H1 (cell line): ENCODE results near the gene ZNF423. TPM values are rescaled to one million over a fixed set of nuclear protein-coding genes. Genes with fewer than 3 reads are reported as not detected.
A peak's percentile ranks its signal among the peaks of the same experiment; 100 is the strongest.

Source experiments
- CTCF ChIA-PET: fragments of 300-600 bp; sonication (Branson Sonifier 250); formaldehyde crosslinking; loops from one replicate; lab custom pipeline; 2021; ENCODE audit not compliant: partially characterized antibody; lab: Charles Lee
- POLR2A ChIA-PET: fragments of 300-600 bp; sonication (Branson Sonifier 250); formaldehyde crosslinking; loops from one replicate; lab custom pipeline; 2021; ENCODE audit warnings: inconsistent platforms; ENCODE audit not compliant: partially characterized antibody; lab: Charles Lee
- DNase-seq, 2 experiments: peaks; one replicate each; pipeline versions ENCODE4 v3.0.0 to v3.0.0-alpha.2; 2010 to 2022; ENCODE audit warnings: low spot score in 2 of 2, low read depth in 1 of 2, mixed read lengths in 1 of 2
- FAIRE-seq: peaks from 2 replicates; lab custom pipeline; 2011; peaks lifted over from hg19 to GRCh38; lab: Jason Lieb, UNC
- H2AFZ ChIP-seq: 2 replicates; pipeline ENCODE4 v1.8.1; 2012; ENCODE audit warnings: low read length, inconsistent platforms
- H2AK5ac ChIP-seq: 2 replicates; pipeline ENCODE4 v1.6.1; 2013; ENCODE audit warnings: low read depth, low read length
- H2BK120ac ChIP-seq: replicated peaks from 2 replicates; pipeline ENCODE3; 2013; ENCODE audit warnings: low read depth, low read length, inconsistent platforms
- H2BK12ac ChIP-seq: 2 replicates; pipeline ENCODE4 v1.6.1; 2013; ENCODE audit warnings: low read depth, low read length
- H2BK15ac ChIP-seq: 2 replicates; pipeline ENCODE4 v1.6.1; 2013; ENCODE audit warnings: low read length
- H2BK20ac ChIP-seq: 2 replicates; pipeline ENCODE4 v1.6.1; 2013; ENCODE audit warnings: low read length
- H2BK5ac ChIP-seq: 2 replicates; pipeline ENCODE4 v1.6.1; 2013; ENCODE audit warnings: low read depth, low read length
- H3K14ac ChIP-seq: 2 replicates; pipeline ENCODE4 v1.6.1; 2013; ENCODE audit warnings: inconsistent platforms; ENCODE audit not compliant: insufficient read length
- H3K18ac ChIP-seq: 2 replicates; pipeline ENCODE4 v1.6.1; 2013; ENCODE audit warnings: low read length; ENCODE audit errors: extremely low read depth
- H3K23ac ChIP-seq: 2 replicates; pipeline ENCODE4 v1.6.1; 2013; ENCODE audit warnings: inconsistent platforms; ENCODE audit not compliant: insufficient read length
- H3K23me2 ChIP-seq: 2 replicates; pipeline ENCODE4 v1.6.1; 2013; ENCODE audit warnings: low read depth, low read length
- H3K27ac ChIP-seq: 2 replicates; pipeline ENCODE4 v1.6.1; 2011; ENCODE audit warnings: low read depth, low read length, inconsistent platforms
- H3K27me3 ChIP-seq, 4 experiments: replicated peaks in 1 of 4; 1 replicate in 1 of 4; 2 replicates in 3 of 4; pipeline versions ENCODE4 v1.6.1 to v1.8.1; 2011 to 2013; ENCODE audit warnings: low read length in 3 of 4, mild to moderate bottlenecking in 3 of 4, inconsistent platforms in 2 of 4, mixed read lengths in 2 of 4, moderate library complexity in 1 of 4; ENCODE audit not compliant: control insufficient read depth in 3 of 4, insufficient read depth in 3 of 4; ENCODE audit errors: extremely low read depth in 1 of 4
- H3K36me3 ChIP-seq, 4 experiments: 2 replicates each; pipeline versions ENCODE4 v1.6.1 to v1.8.1; 2011 to 2013; ENCODE audit warnings: mild to moderate bottlenecking in 4 of 4, low read length in 3 of 4, moderate library complexity in 2 of 4, control low read depth in 1 of 4, inconsistent platforms in 1 of 4; ENCODE audit not compliant: insufficient read depth in 4 of 4, control insufficient read depth in 2 of 4
- H3K4ac ChIP-seq: replicated peaks from 2 replicates; pipeline ENCODE3; 2013; ENCODE audit warnings: low read length, low read depth, mixed read lengths, inconsistent platforms; ENCODE audit not compliant: insufficient read length
- H3K4me1 ChIP-seq, 4 experiments: replicated peaks in 1 of 4; 1 replicate in 1 of 4; 2 replicates in 3 of 4; pipeline versions ENCODE4 v1.6.1 to v1.8.1; 2011 to 2013; ENCODE audit warnings: low read length in 3 of 4, inconsistent platforms in 2 of 4, mixed read lengths in 1 of 4; ENCODE audit not compliant: insufficient read depth in 4 of 4, control insufficient read depth in 3 of 4
- H3K4me2 ChIP-seq, 2 experiments: 2 replicates each; pipeline versions ENCODE4 v1.6.1 to v1.8.1; 2011 to 2013; ENCODE audit warnings: low read depth in 2 of 2, low read length in 2 of 2, control low read depth in 1 of 2, inconsistent platforms in 1 of 2, mild to moderate bottlenecking in 1 of 2; ENCODE audit not compliant: insufficient read depth in 1 of 2
- H3K4me3 ChIP-seq, 4 experiments: fragments of 200-600, 300-600 bp in 1 of 4; sonication (generic), shearing (Covaris generic), sonication (Bioruptor Twin) in 1 of 4; 2 replicates each; pipeline versions ENCODE4 v1.5.1 to v1.8.1; 2011 to 2016; ENCODE audit warnings: low read length in 4 of 4, low read depth in 3 of 4, control low read depth in 2 of 4, inconsistent platforms in 2 of 4, mild to moderate bottlenecking in 2 of 4, mixed read lengths in 1 of 4, moderate library complexity in 1 of 4; ENCODE audit not compliant: insufficient read depth in 2 of 4; ENCODE audit errors: extremely low read depth in 1 of 4
- H3K56ac ChIP-seq: replicated peaks from 2 replicates; pipeline ENCODE3; 2013; ENCODE audit warnings: low read depth, mild to moderate bottlenecking, mixed read lengths, low read length, inconsistent platforms; ENCODE audit not compliant: insufficient read length
- H3K79me1 ChIP-seq: 2 replicates; pipeline ENCODE4 v1.6.1; 2013; ENCODE audit warnings: low read depth, low read length, control low read depth
- H3K79me2 ChIP-seq, 2 experiments: 2 replicates each; pipeline versions ENCODE4 v1.6.1 to v1.8.1; 2012 to 2013; ENCODE audit warnings: low read length in 2 of 2, mild to moderate bottlenecking in 2 of 2, inconsistent platforms in 1 of 2; ENCODE audit not compliant: insufficient read depth in 2 of 2, control insufficient read depth in 1 of 2
- H3K9ac ChIP-seq, 4 experiments: replicated peaks in 1 of 4; 1 replicate in 1 of 4; 2 replicates in 3 of 4; pipeline versions ENCODE4 v1.6.1 to v1.8.1; 2011 to 2013; ENCODE audit warnings: low read depth in 3 of 4, low read length in 3 of 4, control low read depth in 2 of 4, mild to moderate bottlenecking in 2 of 4, moderate library complexity in 2 of 4, inconsistent platforms in 1 of 4; ENCODE audit errors: extremely low read depth in 1 of 4
- H3K9me3 ChIP-seq, 2 experiments: 2 replicates each; pipeline versions ENCODE4 v1.6.1 to v1.8.1; 2012 to 2013; ENCODE audit warnings: mild to moderate bottlenecking in 2 of 2, moderate library complexity in 2 of 2, control low read depth in 1 of 2, inconsistent platforms in 1 of 2, low read depth in 1 of 2, low read length in 1 of 2, mixed read lengths in 1 of 2; ENCODE audit not compliant: insufficient read depth in 2 of 2
- H4K20me1 ChIP-seq, 2 experiments: replicated peaks in 1 of 2; 2 replicates each; pipeline versions ENCODE3 to v1.8.1; 2011 to 2013; ENCODE audit warnings: inconsistent platforms in 2 of 2, low read length in 2 of 2, mild to moderate bottlenecking in 1 of 2; ENCODE audit not compliant: insufficient read depth in 2 of 2, control insufficient read depth in 1 of 2
- H4K5ac ChIP-seq: 2 replicates; pipeline ENCODE4 v1.6.1; 2013; ENCODE audit warnings: low read length, low read depth, mixed read lengths, inconsistent platforms; ENCODE audit not compliant: insufficient read length
- H4K8ac ChIP-seq: 2 replicates; pipeline ENCODE4 v1.8.0; 2013; ENCODE audit warnings: mild to moderate bottlenecking, moderate library complexity, low read length, inconsistent platforms; ENCODE audit not compliant: insufficient read depth; ENCODE audit errors: extremely low read depth
- H4K91ac ChIP-seq: replicated peaks from 2 replicates; pipeline ENCODE3; 2013; ENCODE audit warnings: low read length, mixed read lengths, inconsistent platforms; ENCODE audit not compliant: insufficient read length
- BACH1 ChIP-seq: IDR thresholded peaks from 2 replicates; pipeline ENCODE4 v1.6.1; 2012; ENCODE audit warnings: low read length, improper control_type of control experiment
- E2F6 ChIP-seq: IDR thresholded peaks from 2 replicates; pipeline ENCODE4 v1.6.1; 2012; ENCODE audit warnings: inconsistent platforms
- POU5F1 ChIP-seq: IDR thresholded peaks from 2 replicates; pipeline ENCODE4 v1.6.1; 2011; ENCODE audit warnings: low read depth, mild to moderate bottlenecking, low read length, moderate library complexity
- SIX5 ChIP-seq: IDR thresholded peaks from 2 replicates; pipeline ENCODE4 v1.6.1; 2011; ENCODE audit warnings: mild to moderate bottlenecking, low read depth, low read length
- USF2 ChIP-seq: IDR thresholded peaks from 2 replicates; pipeline ENCODE4 v1.6.1; 2011; ENCODE audit warnings: low read length, improper control_type of control experiment
- ZNF274 ChIP-seq: IDR thresholded peaks from 2 replicates; pipeline ENCODE4 v1.7.0; 2012; ENCODE audit warnings: low read length, borderline replicate concordance; ENCODE audit errors: extremely low read depth
- WGBS, 2 experiments: shearing (Covaris generic) in 1 of 2; methylation state at CpG; one replicate each; pipeline versions ENCODE4 v1.1.6 to v1.1.7; 2013 to 2015; ENCODE audit warnings: low lambda C conversion rate in 2 of 2, mixed read lengths in 2 of 2, inconsistent platforms in 1 of 2, low coverage in 1 of 2, missing lambda C conversion rate in 1 of 2; ENCODE audit not compliant: insufficient replicate concordance in 2 of 2, insufficient coverage in 1 of 2, insufficient read length in 1 of 2; ENCODE audit errors: extremely low coverage in 1 of 2, missing lambda C conversion rate in 1 of 2; 5-methylcytosine and 5-hydroxymethylcytosine counted together
- polyA plus RNA-seq, 7 experiments: library from polyadenylated mRNA; depleted of rRNA in 3 of 7; stranded (reverse) in 5 of 7; unstranded in 2 of 7; fragments of >200 nt in 5 of 7; fragments of 200-250 nt in 2 of 7; gene quantifications; 1 replicate in 5 of 7; 2 replicates in 1 of 7; 4 replicates in 1 of 7; pipeline versions ENCODE4 v1.2.1 to v1.2.3, GENCODE V29; 2011 to 2013; ENCODE audit warnings: missing spikeins in 2 of 7, mixed read lengths in 2 of 7
- total RNA-seq: library from RNA; stranded (reverse); fragmentation: NEBNext Ultra II Directional; extraction: Animal tissue kit (Norgen Biotek cat#: 25700); gene quantifications from 2 replicates; pipeline ENCODE4 v1.2.1, GENCODE V29; 2021

The ZNF423 gene
- total and polyA plus RNA-seq, 2 of the 8 experiments (the other 6 are each of a cell fraction or from before 2014, with no cell fraction given) = 38.2 to 52.3 TPM

DNA sequence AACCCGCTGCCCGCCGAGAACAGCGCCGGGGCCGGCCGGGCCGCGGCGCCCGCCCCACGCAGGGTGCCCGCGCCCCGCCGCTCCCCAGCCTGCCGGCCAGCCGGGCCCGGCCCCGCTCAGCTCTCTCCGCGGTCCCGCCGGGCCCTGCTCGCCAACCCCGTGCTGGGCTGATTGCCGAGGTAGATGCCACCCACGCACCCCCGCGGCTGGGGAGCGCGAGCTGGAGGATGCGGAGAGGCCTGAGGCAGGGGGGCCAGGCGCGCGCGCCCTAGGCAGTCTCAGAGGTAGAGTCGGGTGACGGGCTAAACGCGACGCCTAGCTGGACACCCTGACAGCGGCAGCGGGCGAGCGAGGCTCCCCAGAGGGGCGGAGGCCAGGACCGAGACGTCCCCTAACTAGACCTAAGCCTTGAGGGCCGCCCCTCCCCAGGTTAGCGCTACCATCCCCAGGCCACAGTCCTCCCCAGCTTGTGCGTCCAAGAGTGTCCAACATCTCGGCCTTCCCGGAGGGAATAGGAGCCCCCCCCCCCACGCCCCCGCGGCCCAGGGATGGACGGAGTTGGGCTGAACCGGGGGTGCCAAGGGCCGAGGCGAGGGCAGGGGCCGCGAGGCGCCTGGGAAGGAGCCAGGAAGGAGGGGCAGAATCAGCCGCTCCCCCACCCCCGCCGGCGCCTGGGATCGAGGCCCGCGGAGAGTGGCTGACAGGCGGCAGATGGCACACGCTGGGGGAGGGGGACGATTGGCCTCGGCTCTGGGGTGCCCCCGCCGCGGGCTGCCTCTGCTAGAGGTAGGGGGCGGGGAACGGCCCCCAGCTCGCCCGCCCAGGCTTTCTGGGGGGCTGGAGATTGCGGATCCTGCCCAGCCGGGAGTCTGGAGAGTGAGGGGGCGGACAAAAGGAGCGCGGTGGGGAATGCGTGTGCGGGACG, 2.5 kb upstream of the ZNF423 start:
- H3K4ac ChIP-seq = no peak overlapping the region
- peaks cover 4 to 12% of the 10 kb centered on the region in 2 experiments for H3K79me2 ChIP-seq
- no peak overlapping the region for H3K27ac ChIP-seq
- H3K9me3 ChIP-seq = no peaks in the 10 kb centered on the region
- H4K8ac ChIP-seq = no peak overlapping the region; the same call in none of the 2 replicates
- no peak overlapping the region for H2BK120ac ChIP-seq
- no peak overlapping the region for H2BK15ac ChIP-seq
- H2BK5ac ChIP-seq = no peak overlapping the region
- 1% methylated on average over 58 of the region's 90 CpGs; no CpG with 5 or more reads in 1 of the 2 experiments for WGBS, 2 experiments
- ChIA-PET POLR2A (interaction anchor here (0.7 to 2.0 kb wide), 11 partner anchors 10 to 104 kb away, joined by 3 to 9 read pairs (median 5); no protein-coding TSS in a partner anchor), CTCF (interaction anchor here (0.7 to 8.8 kb wide), 56 partner anchors 9 to 457 kb away, joined by 3 to 126 read pairs (median 5); partner anchors contain the start of gene CNEP1R1)
- peaks cover 19% of the 10 kb centered on the region; the same call in 1 of the 2 replicates for H3K23me2 ChIP-seq
- H4K20me1 ChIP-seq = peaks cover 0 to under 1% of the 10 kb centered on the region in 2 experiments
- peaks cover 0 to 28% (median 20%) of the 10 kb centered on the region in 4 experiments; a peak in 6 of 7 replicates for H3K27me3 ChIP-seq
- peak overlapping the region; percentile 48 for H3K18ac ChIP-seq
- no peak for FAIRE-seq
- H4K91ac ChIP-seq = no peak overlapping the region
- H4K5ac ChIP-seq = no peak overlapping the region
- no peaks in the 10 kb centered on the region for H3K79me1 ChIP-seq
- no peak overlapping the region; the same call in 1 of the 2 replicates for H2BK20ac ChIP-seq
- DNase-seq = peak in 1 of 2 experiments; percentile 73
- H3K36me3 ChIP-seq = no peaks in the 10 kb centered on the region
- H3K4me2 ChIP-seq = peak overlapping the region; percentile 61 to 62
- peaks cover 6 to 12% (median 9%) of the 10 kb centered on the region in 4 experiments for H3K4me1 ChIP-seq
- no peak overlapping the region for H2BK12ac ChIP-seq
- H3K9ac ChIP-seq = peak overlapping the region in 1 of 4 experiments; percentile 45; a peak in 1 of 7 replicates
- peak overlapping the region; percentile 15; the same call in 1 of the 2 replicates for H2AFZ ChIP-seq
- H3K23ac ChIP-seq = no peak overlapping the region
- peak overlapping the region; percentile 37 to 85 (median 53) for H3K4me3 ChIP-seq
- no peak overlapping the region for H2AK5ac ChIP-seq
- H3K14ac ChIP-seq = no peak overlapping the region
- H3K56ac ChIP-seq = no peak overlapping the region
- TF ChIP-seq POU5F1 (no peak), USF2 (no peak), E2F6 (no peak), ZNF274 (no peak), SIX5 (no peak), BACH1 (no peak)
